Measurements from ENCODE around the gene MREG.

MREG gene

GRCh38 chr2:215898363-215898762, 115.0 kb downstream of the MREG start:
- CTCF ChIA-PET = interaction anchor here (1.0 kb wide), 1 partner anchor 70 kb away, joined by 3 read pairs; no protein-coding TSS in a partner anchor
- no peak overlapping the region for H3K4me3 ChIP-seq (ENCODE audit: low read depth, low read length)
- no peak for DNase-seq (ENCODE audit: low read depth, low spot score)
- POLR2A ChIA-PET = no interaction called here
- no peak for TF ChIP-seq CTCF (IDR thresholded peaks at IDR 0.05; ENCODE audit: insufficient read depth, low read length, missing control alignments)

DNA sequence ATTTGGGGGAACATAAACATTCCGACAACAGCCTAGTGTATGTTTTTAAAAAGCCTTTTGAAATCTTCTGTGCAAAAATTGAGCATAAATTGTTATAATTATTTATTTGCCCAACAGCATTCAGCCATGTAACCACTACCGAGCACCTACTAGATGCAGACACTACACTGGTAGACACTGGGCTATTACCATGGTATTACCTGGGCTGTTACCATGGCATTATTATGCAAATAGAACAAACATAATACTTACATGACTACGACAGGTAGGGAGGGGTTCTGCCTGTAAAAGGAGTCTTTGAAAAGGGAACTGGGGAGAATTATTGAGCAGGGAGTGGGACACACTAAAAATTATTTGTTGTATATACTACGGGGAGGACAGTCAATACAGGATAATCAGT, 116.4 kb downstream of the MREG start:
- H3K4me3 ChIP-seq (ENCODE audit: low read depth, low read length) = no peak overlapping the region
- TF ChIP-seq CTCF (IDR thresholded peaks at IDR 0.05; ENCODE audit: insufficient read depth, low read length, missing control alignments) = no peak
- no peak for DNase-seq (ENCODE audit: low read depth, low spot score)
- POLR2A ChIA-PET = no interaction called here
- CTCF ChIA-PET = interaction anchor here (1.0 kb wide), 1 partner anchor 29 kb away, joined by 3 read pairs; no protein-coding TSS in a partner anchor

DNA sequence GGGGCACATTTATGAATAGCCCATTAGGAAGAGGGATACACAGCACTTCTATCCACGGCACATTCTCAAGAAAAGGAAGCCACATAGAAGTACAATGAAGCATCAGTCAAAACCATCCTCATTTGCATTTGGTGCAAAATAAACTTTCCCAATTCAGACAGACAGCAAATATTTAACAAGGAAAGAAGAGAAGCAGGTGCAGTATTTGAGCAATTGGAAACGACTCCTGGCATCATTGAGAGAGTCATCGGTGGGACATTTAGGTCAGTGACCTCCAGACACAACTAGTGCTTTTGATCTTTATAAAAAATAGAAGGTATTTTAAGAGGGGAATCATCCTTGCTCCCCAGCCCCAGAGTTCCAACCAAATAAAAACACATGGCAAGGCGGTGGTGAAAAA, 118.0 kb downstream of the MREG start:
- TF ChIP-seq CTCF (IDR thresholded peaks at IDR 0.05; ENCODE audit: insufficient read depth, low read length, missing control alignments) = no peak
- ChIA-PET POLR2A (no interaction called here), CTCF (no interaction called here)

More for the DNA sequence above, 118.0 kb downstream of the MREG start:
- no peak overlapping the region for H3K4me3 ChIP-seq (ENCODE audit: low read depth, low read length)
- DNase-seq (ENCODE audit: low read depth, low spot score) = no peak
